Endothelial cell of umbilical vein (primary cell): ENCODE measurements around the gene TPR. TPM values are rescaled to one million over a fixed set of nuclear protein-coding genes. Genes with fewer than 3 reads are reported as not detected.

Experiments
- BruUV-seq: library from RNA; stranded (reverse); fragments of 400-500 nt; replicated peaks from 2 replicates; lab custom pipeline; 2021; lab: Mats Ljungman, UMichigan
- CTCF ChIA-PET: fragments of 300-600, 350-600 bp; sonication (Branson Sonifier 250); formaldehyde crosslinking; loops from one replicate; lab custom pipeline; 2021; ENCODE audit warnings: antibody characterized with exemption, inconsistent platforms; lab: Charles Lee
- POLR2A ChIA-PET: fragments of 300-600, 350-600 bp; sonication (Branson Sonifier 250); formaldehyde crosslinking; loops from one replicate; lab custom pipeline; 2021; ENCODE audit warnings: antibody characterized with exemption, inconsistent platforms; lab: Charles Lee
- DNase-seq: peaks from one replicate; pipeline ENCODE4 v3.0.0-alpha.2; 2011; ENCODE audit warnings: low read depth, low spot score
- FAIRE-seq: peaks from 2 replicates; lab custom pipeline; 2011; peaks lifted over from hg19 to GRCh38; lab: Jason Lieb, UNC
- H2AFZ ChIP-seq: 2 replicates; pipeline ENCODE4 v1.6.0; 2012; ENCODE audit warnings: low read depth, low read length, control low read depth, inconsistent platforms
- H3K27ac ChIP-seq: 2 replicates; pipeline ENCODE4 v1.5.1; 2011; ENCODE audit warnings: low read depth, mild to moderate bottlenecking, control low read depth, low read length, moderate library complexity; ENCODE audit not compliant: insufficient read depth
- H3K27me3 ChIP-seq, 2 experiments: 2 replicates each; pipeline versions ENCODE4 v1.6.0 to v1.6.1; 2011; ENCODE audit warnings: low read length in 2 of 2, mixed read lengths in 1 of 2; ENCODE audit not compliant: control insufficient read depth in 2 of 2, insufficient read depth in 2 of 2
- H3K36me3 ChIP-seq, 2 experiments: 2 replicates in 1 of 2; 3 replicates in 1 of 2; pipeline ENCODE4 v1.5.1; 2011; ENCODE audit warnings: low read length in 2 of 2, mild to moderate bottlenecking in 1 of 2, moderate library complexity in 1 of 2; ENCODE audit not compliant: control insufficient read depth in 2 of 2, insufficient read depth in 2 of 2; ENCODE audit errors: extremely low read depth in 1 of 2
- H3K4me1 ChIP-seq: 3 replicates; pipeline ENCODE4 v1.5.1; 2011; ENCODE audit warnings: mild to moderate bottlenecking, low read length; ENCODE audit not compliant: control insufficient read depth, insufficient read depth; ENCODE audit errors: extremely low read depth
- H3K4me2 ChIP-seq: 2 replicates; pipeline ENCODE4 v1.6.1; 2011; ENCODE audit warnings: low read length, control low read depth, mixed read lengths; ENCODE audit not compliant: insufficient read depth
- H3K4me3 ChIP-seq, 3 experiments: fragments of 200-600 bp in 1 of 3; sonication (generic), shearing (Covaris generic) in 1 of 3; replicated peaks in 1 of 3; 2 replicates each; pipeline ENCODE4 v1.5.1; 2011 to 2016; ENCODE audit warnings: control low read depth in 3 of 3, low read length in 3 of 3, mild to moderate bottlenecking in 2 of 3, inconsistent platforms in 1 of 3, low read depth in 1 of 3, moderate library complexity in 1 of 3; ENCODE audit not compliant: insufficient read depth in 1 of 3
- H3K79me2 ChIP-seq: 2 replicates; pipeline ENCODE4 v1.6.0; 2012; ENCODE audit warnings: low read length, inconsistent platforms; ENCODE audit not compliant: control insufficient read depth, insufficient read depth
- H3K9ac ChIP-seq: replicated peaks from 2 replicates; pipeline ENCODE3; 2011; ENCODE audit warnings: low read length, control low read depth; ENCODE audit not compliant: insufficient read depth; ENCODE audit errors: extremely low read depth
- H3K9me1 ChIP-seq: replicated peaks from 3 replicates; pipeline ENCODE4 v1.6.0; 2011; ENCODE audit warnings: mild to moderate bottlenecking, low read length; ENCODE audit not compliant: control insufficient read depth, insufficient read depth; ENCODE audit errors: extremely low read depth
- H3K9me3 ChIP-seq: replicated peaks from 2 replicates; pipeline ENCODE4 v1.5.1; 2012; ENCODE audit warnings: low read length, inconsistent platforms; ENCODE audit not compliant: control insufficient read depth, insufficient read depth
- H4K20me1 ChIP-seq: replicated peaks from 2 replicates; pipeline ENCODE3; 2011; ENCODE audit warnings: mild to moderate bottlenecking, low read length; ENCODE audit not compliant: control insufficient read depth, insufficient read depth; ENCODE audit errors: extremely low read depth
- EZH2 ChIP-seq: IDR thresholded peaks from 2 replicates; pipeline ENCODE4 v1.6.1; 2012; ENCODE audit warnings: borderline replicate concordance, low read depth, mild to moderate bottlenecking, moderate library complexity, low read length, inconsistent platforms; ENCODE audit not compliant: severe bottlenecking
- FOS ChIP-seq: IDR thresholded peaks from 2 replicates; pipeline ENCODE4 v1.6.1; 2011; ENCODE audit warnings: mild to moderate bottlenecking, low read length, moderate library complexity, borderline replicate concordance; ENCODE audit not compliant: insufficient read depth
- POLR2A ChIP-seq: IDR thresholded peaks from 2 replicates; pipeline ENCODE4 v1.6.1; 2012; ENCODE audit warnings: low read depth, mild to moderate bottlenecking, control low read depth, low read length
- dilution Hi-C: fragments of 300-500 bp; cut with MboI; formaldehyde crosslinking; loops from one replicate; pipeline ENCODE4 v1.15.0; 2019; ENCODE audit warnings: low sequenced_read_pairs; ENCODE audit not compliant: extremely low pct_ligation_motif_present
- intact Hi-C: fragments of 100-400 bp; cut with micrococcal nuclease; formaldehyde crosslinking; loops from one replicate; pipeline ENCODE4 v1.10.0; 2022
- polyA plus RNA-seq, 4 experiments: library from polyadenylated mRNA; depleted of rRNA in 3 of 4; stranded (reverse) in 3 of 4; unstranded in 1 of 4; fragments of >200 nt; gene quantifications; 2 replicates each; pipeline versions ENCODE4 v1.2.1 to v1.2.3, GENCODE V29; 2011 to 2012; ENCODE audit warnings: missing spikeins in 1 of 4
- total RNA-seq: library from RNA; stranded (reverse); gene quantifications from 2 replicates; pipeline ENCODE4 v1.2.3, GENCODE V29; 2021
- TF ChIP-seq, protein P1 (sequence below), 2 donors: IDR thresholded peaks; 1 replicate in 1 of 2; 2 replicates in 1 of 2; pipeline ENCODE4 v1.5.1; 2011; ENCODE audit warnings: low read length in 2 of 2, mild to moderate bottlenecking in 2 of 2, moderate library complexity in 2 of 2, control low read depth in 1 of 2, inconsistent platforms in 1 of 2, low read depth in 1 of 2; ENCODE audit not compliant: insufficient read depth in 1 of 2; ENCODE audit errors: extremely low read depth in 1 of 2
- TF ChIP-seq, protein P2 (sequence below): IDR thresholded peaks from 2 replicates; pipeline ENCODE4 v1.6.1; 2011; ENCODE audit not compliant: insufficient read depth, insufficient read length

TPR gene
- total and polyA plus RNA-seq, 2 donors (not counting 3 experiments of a cell fraction or from before 2014, with no cell fraction given) = 49.4 to 118 TPM

DNA sequence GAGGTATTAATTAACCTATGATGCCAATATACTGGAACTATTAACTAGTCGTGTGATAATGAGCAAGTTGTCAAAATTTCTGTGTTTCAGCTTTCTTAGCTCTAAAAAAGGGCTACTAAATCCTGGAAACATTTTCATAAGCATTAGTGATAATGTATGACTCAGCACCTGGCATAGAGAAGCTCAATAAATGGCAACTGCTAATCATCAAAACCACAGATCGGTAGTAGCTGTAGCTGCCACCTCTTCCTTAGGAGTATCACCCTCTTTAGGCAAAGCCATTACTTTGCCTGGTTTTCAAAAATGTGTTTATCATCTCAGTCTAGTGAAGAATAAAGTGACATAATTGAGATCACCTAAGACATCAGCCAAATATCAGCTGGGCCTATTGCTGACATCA, 75.5 kb downstream of the TPR start:
- CTCF ChIA-PET = no interaction called here
- Histone ChIP-seq H3K4me2 (no peak overlapping the region), H3K4me1 (no peaks in the 10 kb centered on the region), H2AFZ (no peak overlapping the region), H3K9me3 (no peaks in the 10 kb centered on the region), H3K4me3 (no peak overlapping the region), H3K36me3 (no peaks in the 10 kb centered on the region), H3K79me2 (no peaks in the 10 kb centered on the region), H3K9me1 (no peaks in the 10 kb centered on the region), H3K27ac (no peak overlapping the region), H3K27me3 (no peaks in the 10 kb centered on the region), H4K20me1 (no peaks in the 10 kb centered on the region), H3K9ac (no peak overlapping the region)
- BruUV-seq = no TSS peak
- no peak for DNase-seq
- no peak for FAIRE-seq
- TF ChIP-seq, protein P1, sequence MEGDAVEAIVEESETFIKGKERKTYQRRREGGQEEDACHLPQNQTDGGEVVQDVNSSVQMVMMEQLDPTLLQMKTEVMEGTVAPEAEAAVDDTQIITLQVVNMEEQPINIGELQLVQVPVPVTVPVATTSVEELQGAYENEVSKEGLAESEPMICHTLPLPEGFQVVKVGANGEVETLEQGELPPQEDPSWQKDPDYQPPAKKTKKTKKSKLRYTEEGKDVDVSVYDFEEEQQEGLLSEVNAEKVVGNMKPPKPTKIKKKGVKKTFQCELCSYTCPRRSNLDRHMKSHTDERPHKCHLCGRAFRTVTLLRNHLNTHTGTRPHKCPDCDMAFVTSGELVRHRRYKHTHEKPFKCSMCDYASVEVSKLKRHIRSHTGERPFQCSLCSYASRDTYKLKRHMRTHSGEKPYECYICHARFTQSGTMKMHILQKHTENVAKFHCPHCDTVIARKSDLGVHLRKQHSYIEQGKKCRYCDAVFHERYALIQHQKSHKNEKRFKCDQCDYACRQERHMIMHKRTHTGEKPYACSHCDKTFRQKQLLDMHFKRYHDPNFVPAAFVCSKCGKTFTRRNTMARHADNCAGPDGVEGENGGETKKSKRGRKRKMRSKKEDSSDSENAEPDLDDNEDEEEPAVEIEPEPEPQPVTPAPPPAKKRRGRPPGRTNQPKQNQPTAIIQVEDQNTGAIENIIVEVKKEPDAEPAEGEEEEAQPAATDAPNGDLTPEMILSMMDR (IDR thresholded peaks at IDR 0.05; ENCODE audit: extremely low read depth in 1 of 2, insufficient read depth in 1 of 2, low read depth in 1 of 2, low read length in 2 of 2) = no peak
- peak; percentile 14 for TF ChIP-seq FOS
- intact Hi-C loops = no loop called here
- POLR2A ChIA-PET = no interaction called here
- dilution Hi-C loops = no loop called here

DNA sequence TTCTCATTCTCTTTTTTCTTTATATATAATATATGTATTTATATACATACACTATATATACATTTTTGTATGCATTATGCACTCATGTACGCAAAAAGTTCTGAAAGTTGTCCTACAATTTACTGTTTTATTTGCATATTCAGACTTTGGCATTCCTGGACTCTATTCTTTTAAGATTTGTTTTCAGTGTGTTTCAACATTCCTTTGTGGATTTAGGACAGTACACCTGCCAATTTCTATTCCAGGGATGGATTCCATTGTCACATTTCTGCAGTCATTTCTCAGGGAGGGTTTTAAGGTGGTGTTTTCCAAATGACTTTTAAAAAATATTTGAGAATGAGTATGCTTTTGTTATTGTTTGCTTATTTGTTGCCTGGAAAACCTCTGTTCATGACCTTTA, 76.2 kb downstream of the TPR start:
- no peak overlapping the region for H3K4me2 ChIP-seq
- no peak for TF ChIP-seq EZH2
- no peak for TF ChIP-seq POLR2A
- TF ChIP-seq, protein P2, sequence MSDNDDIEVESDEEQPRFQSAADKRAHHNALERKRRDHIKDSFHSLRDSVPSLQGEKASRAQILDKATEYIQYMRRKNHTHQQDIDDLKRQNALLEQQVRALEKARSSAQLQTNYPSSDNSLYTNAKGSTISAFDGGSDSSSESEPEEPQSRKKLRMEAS = no peak
- H3K36me3 ChIP-seq = no peaks in the 10 kb centered on the region
- ChIA-PET CTCF (no interaction called here), POLR2A (no interaction called here)
- no peaks in the 10 kb centered on the region for H3K4me1 ChIP-seq
- H2AFZ ChIP-seq = no peak overlapping the region
- intact Hi-C loops (no loop called here), dilution Hi-C loops (no loop called here)
- no peaks in the 10 kb centered on the region for H3K27me3 ChIP-seq
- H3K9me3 ChIP-seq = no peaks in the 10 kb centered on the region
- no TSS peak for BruUV-seq
- DNase-seq = no peak
- no peak overlapping the region for H3K27ac ChIP-seq
- no peaks in the 10 kb centered on the region for H3K79me2 ChIP-seq
- H3K9ac ChIP-seq = no peak overlapping the region
- no peak for FAIRE-seq
- H3K4me3 ChIP-seq = no peak overlapping the region
- no peaks in the 10 kb centered on the region for H4K20me1 ChIP-seq
- no peaks in the 10 kb centered on the region for H3K9me1 ChIP-seq
